HepG2 (cell line): Measurements from ENCODE around the gene STRN3. TPM values are rescaled to one million over a fixed set of nuclear protein-coding genes. Genes with fewer than 3 reads are reported as not detected.

Experiments used
- AGO1 ChIP-seq: fragments of 200-400 bp; formaldehyde crosslinking; IDR thresholded peaks from 2 replicates; pipeline ENCODE4 v1.6.1; 2017; ENCODE audit warnings: mild to moderate bottlenecking, low read depth, low read length, moderate library complexity; ENCODE audit not compliant: poor library complexity, severe bottlenecking
- ATAD3A ChIP-seq: sonication (generic); formaldehyde crosslinking; IDR thresholded peaks from 2 replicates; pipeline ENCODE4 v1.4.0; 2020; ENCODE audit warnings: missing genetic modification reagents
- CAMTA2 ChIP-seq: sonication (generic); formaldehyde crosslinking; IDR thresholded peaks from 2 replicates; pipeline ENCODE4 v1.4.0; 2020; ENCODE audit warnings: mild to moderate bottlenecking, missing genetic modification reagents, borderline replicate concordance
- GATAD2A ChIP-seq: IDR thresholded peaks from 2 replicates; pipeline ENCODE4 v1.6.1; 2016
- HDAC2 ChIP-seq: sonication (generic); formaldehyde crosslinking; IDR thresholded peaks from 2 replicates; pipeline ENCODE4 v1.4.0; 2020; ENCODE audit warnings: missing genetic modification reagents
- HNRNPK ChIP-seq: fragments of 200-400 bp; formaldehyde crosslinking; IDR thresholded peaks from 2 replicates; pipeline ENCODE4 v1.6.1; 2018; ENCODE audit warnings: low read length, low read depth, moderate library complexity, mild to moderate bottlenecking; ENCODE audit not compliant: poor library complexity, severe bottlenecking
- KAT2B ChIP-seq: fragments of 150-350 bp; IDR thresholded peaks from 2 replicates; pipeline ENCODE4 v1.6.1; 2014; ENCODE audit warnings: low read depth, low read length, borderline replicate concordance
- MLLT10 ChIP-seq: sonication (generic); formaldehyde crosslinking; IDR thresholded peaks from 2 replicates; pipeline ENCODE4 v1.4.0; 2020; ENCODE audit warnings: missing genetic modification reagents
- ZBTB7A ChIP-seq: sonication (generic); formaldehyde crosslinking; IDR thresholded peaks from 2 replicates; pipeline ENCODE4 v1.8.0; 2022; ENCODE audit warnings: mild to moderate bottlenecking, missing genetic modification reagents
- ZC3H4 ChIP-seq: sonication (generic); formaldehyde crosslinking; IDR thresholded peaks from 2 replicates; pipeline ENCODE4 v1.4.0; 2020; ENCODE audit warnings: missing genetic modification reagents, borderline replicate concordance
- ZIK1 ChIP-seq: sonication (generic); formaldehyde crosslinking; IDR thresholded peaks from 2 replicates; pipeline ENCODE4 v1.5.0; 2020; ENCODE audit warnings: mild to moderate bottlenecking, low read depth, missing genetic modification reagents, borderline replicate concordance
- ZNF225 ChIP-seq: sonication (generic); formaldehyde crosslinking; IDR thresholded peaks from 2 replicates; pipeline ENCODE4 v1.4.0; 2020; ENCODE audit warnings: mild to moderate bottlenecking, missing genetic modification reagents
- ZNF256 ChIP-seq: sonication (generic); formaldehyde crosslinking; conservative IDR thresholded peaks from 2 replicates; pipeline ENCODE4 v1.4.0; 2020; ENCODE audit warnings: missing genetic modification reagents
- ZNF354B ChIP-seq: sonication (generic); formaldehyde crosslinking; IDR thresholded peaks from 2 replicates; pipeline ENCODE4 v1.8.0; 2022; ENCODE audit warnings: mild to moderate bottlenecking, missing genetic modification reagents
- ZNF614 ChIP-seq: IDR thresholded peaks from 2 replicates; pipeline ENCODE4 v1.6.1; 2018; ENCODE audit warnings: missing biosample characterization, missing genetic modification reagents, inconsistent platforms, borderline replicate concordance
- ZNF713 ChIP-seq: sonication (generic); formaldehyde crosslinking; IDR thresholded peaks from 2 replicates; pipeline ENCODE4 v1.4.0; 2020; ENCODE audit warnings: mild to moderate bottlenecking, missing genetic modification reagents
- ZNF749 ChIP-seq: sonication (generic); formaldehyde crosslinking; IDR thresholded peaks from 2 replicates; pipeline ENCODE4 v1.8.0; 2022; ENCODE audit warnings: mild to moderate bottlenecking, missing genetic modification reagents, moderate library complexity, borderline replicate concordance
- ZNF839 ChIP-seq: sonication (generic); formaldehyde crosslinking; IDR thresholded peaks from 2 replicates; pipeline ENCODE4 v1.4.0; 2020; ENCODE audit warnings: missing genetic modification reagents, mild to moderate bottlenecking, borderline replicate concordance
- polyA plus RNA-seq, 8 experiments: library from polyadenylated mRNA; depleted of rRNA in 3 of 8; stranded (reverse) in 7 of 8; unstranded in 1 of 8; fragments of >200 nt; fragmentation: Illumina TruSeq in 4 of 8; extraction: Trizol in 4 of 8; gene quantifications; 2 replicates each; pipeline versions ENCODE4 v1.2.1 to v1.2.3, GENCODE V29; 2011 to 2016; ENCODE audit warnings: low read depth in 4 of 8, missing spikeins in 1 of 8, mixed read lengths in 1 of 8; ENCODE audit not compliant: insufficient read depth in 1 of 8
- total RNA-seq, 5 experiments: library from RNA; depleted of rRNA; stranded (reverse); fragments of >200 nt; fragmentation: Illumina TruSeq; extraction: Trizol; gene quantifications; 2 replicates each; pipeline ENCODE4 v1.2.3, GENCODE V29; 2016; ENCODE audit warnings: low read depth in 1 of 5
- TF ChIP-seq, protein P1 (sequence below): sonication (generic); formaldehyde crosslinking; conservative IDR thresholded peaks from 2 replicates; pipeline ENCODE4 v1.4.0; 2020; ENCODE audit warnings: mild to moderate bottlenecking, missing genetic modification reagents, moderate library complexity
- TF ChIP-seq, protein P2 (sequence below): sonication (generic); formaldehyde crosslinking; IDR thresholded peaks from 2 replicates; pipeline ENCODE4 v1.8.0; 2023; ENCODE audit warnings: mild to moderate bottlenecking, missing genetic modification reagents
- TF ChIP-seq, protein P3 (sequence below): sonication (generic); formaldehyde crosslinking; IDR thresholded peaks from 2 replicates; pipeline ENCODE4 v1.4.0; 2020; ENCODE audit warnings: missing genetic modification reagents
- TF ChIP-seq, protein P4 (sequence below), 2 experiments: fragments of 450-650 bp in 1 of 2; sonication (generic) in 1 of 2; formaldehyde crosslinking; IDR thresholded peaks; 2 replicates each; pipeline versions ENCODE4 v1.5.0 to v1.8.0; 2020 to 2022; ENCODE audit warnings: mild to moderate bottlenecking in 1 of 2, missing genetic modification reagents in 1 of 2

Gene STRN3
- total and polyA plus RNA-seq, 2 of the 13 experiments (the other 11 are each of a cell fraction or from before 2014, with no cell fraction given), result 49.4 to 123 TPM

DNA sequence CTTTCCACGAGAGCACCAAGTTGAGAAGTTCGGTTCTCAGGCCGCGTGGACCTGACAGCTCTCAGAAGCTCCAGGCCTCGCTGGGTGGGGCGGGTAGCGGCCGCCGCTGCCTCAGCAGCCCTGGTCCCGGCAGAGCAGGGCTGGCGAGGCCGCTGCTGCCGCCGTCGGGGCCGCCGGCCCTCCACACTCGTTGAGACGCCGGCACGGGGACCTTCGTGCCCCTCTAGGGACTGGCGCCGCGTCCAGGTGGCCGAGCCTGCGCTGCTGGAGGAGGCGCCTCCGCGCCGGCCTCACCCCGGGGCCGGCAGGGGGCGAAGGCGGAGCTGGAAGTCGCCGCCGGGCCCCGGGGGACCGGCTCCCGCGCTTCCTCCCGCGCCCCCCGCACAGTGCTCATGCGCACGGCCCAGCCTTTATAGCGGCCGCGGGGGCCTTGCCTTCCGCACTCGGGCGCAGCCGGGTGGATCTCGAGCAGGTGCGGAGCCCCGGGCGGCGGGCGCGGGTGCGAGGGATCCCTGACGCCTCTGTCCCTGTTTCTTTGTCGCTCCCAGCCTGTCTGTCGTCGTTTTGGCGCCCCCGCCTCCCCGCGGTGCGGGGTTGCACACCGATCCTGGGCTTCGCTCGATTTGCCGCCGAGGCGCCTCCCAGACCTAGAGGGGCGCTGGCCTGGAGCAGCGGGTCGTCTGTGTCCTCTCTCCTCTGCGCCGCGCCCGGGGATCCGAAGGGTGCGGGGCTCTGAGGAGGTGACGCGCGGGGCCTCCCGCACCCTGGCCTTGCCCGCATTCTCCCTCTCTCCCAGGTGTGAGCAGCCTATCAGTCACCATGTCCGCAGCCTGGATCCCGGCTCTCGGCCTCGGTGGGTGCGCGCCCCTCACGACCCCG is 151.8 kb downstream of the STRN3 start, which contains the start of gene COCH (continued):
- TF ChIP-seq, protein P1, sequence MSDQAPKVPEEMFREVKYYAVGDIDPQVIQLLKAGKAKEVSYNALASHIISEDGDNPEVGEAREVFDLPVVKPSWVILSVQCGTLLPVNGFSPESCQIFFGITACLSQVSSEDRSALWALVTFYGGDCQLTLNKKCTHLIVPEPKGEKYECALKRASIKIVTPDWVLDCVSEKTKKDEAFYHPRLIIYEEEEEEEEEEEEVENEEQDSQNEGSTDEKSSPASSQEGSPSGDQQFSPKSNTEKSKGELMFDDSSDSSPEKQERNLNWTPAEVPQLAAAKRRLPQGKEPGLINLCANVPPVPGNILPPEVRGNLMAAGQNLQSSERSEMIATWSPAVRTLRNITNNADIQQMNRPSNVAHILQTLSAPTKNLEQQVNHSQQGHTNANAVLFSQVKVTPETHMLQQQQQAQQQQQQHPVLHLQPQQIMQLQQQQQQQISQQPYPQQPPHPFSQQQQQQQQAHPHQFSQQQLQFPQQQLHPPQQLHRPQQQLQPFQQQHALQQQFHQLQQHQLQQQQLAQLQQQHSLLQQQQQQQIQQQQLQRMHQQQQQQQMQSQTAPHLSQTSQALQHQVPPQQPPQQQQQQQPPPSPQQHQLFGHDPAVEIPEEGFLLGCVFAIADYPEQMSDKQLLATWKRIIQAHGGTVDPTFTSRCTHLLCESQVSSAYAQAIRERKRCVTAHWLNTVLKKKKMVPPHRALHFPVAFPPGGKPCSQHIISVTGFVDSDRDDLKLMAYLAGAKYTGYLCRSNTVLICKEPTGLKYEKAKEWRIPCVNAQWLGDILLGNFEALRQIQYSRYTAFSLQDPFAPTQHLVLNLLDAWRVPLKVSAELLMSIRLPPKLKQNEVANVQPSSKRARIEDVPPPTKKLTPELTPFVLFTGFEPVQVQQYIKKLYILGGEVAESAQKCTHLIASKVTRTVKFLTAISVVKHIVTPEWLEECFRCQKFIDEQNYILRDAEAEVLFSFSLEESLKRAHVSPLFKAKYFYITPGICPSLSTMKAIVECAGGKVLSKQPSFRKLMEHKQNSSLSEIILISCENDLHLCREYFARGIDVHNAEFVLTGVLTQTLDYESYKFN (CRISPR knock-in tag), result peak; percentile 34
- peak; percentile 32; the same call in 1 of the 2 replicates for TF ChIP-seq GATAD2A (CRISPR knock-in tag)
- TF ChIP-seq ZNF713, result no peak; the same call in none of the 2 replicates
- TF ChIP-seq ZNF839 (CRISPR knock-in tag), result peak; percentile 91
- peak; percentile 89; the same call in 1 of the 2 replicates for TF ChIP-seq CAMTA2 (CRISPR knock-in tag)
- TF ChIP-seq ZNF614, result 0 out of 2 replicates have a peak, but pooled peaks have one; percentile 23
- TF ChIP-seq AGO1, result peak; percentile 91
- TF ChIP-seq KAT2B, result no peak
- no peak for TF ChIP-seq ZC3H4 (CRISPR knock-in tag)
- TF ChIP-seq ZNF225 (CRISPR knock-in tag), result peak; percentile 98
- peak; percentile 96; the same call in 1 of the 2 replicates for TF ChIP-seq ZNF354B (CRISPR knock-in tag)
- peak; percentile 86 for TF ChIP-seq ZIK1
- no peak; the same call in 1 of the 2 replicates for TF ChIP-seq ZBTB7A (CRISPR knock-in tag)
- TF ChIP-seq HNRNPK, result peak; percentile 81
- TF ChIP-seq MLLT10 (CRISPR knock-in tag), result no peak
- no peak for TF ChIP-seq ATAD3A (CRISPR knock-in tag)
- peak; percentile 89; the same call in 1 of the 2 replicates for TF ChIP-seq ZNF749
- peak; percentile 29 for TF ChIP-seq HDAC2 (CRISPR knock-in tag)
- TF ChIP-seq, protein P2, sequence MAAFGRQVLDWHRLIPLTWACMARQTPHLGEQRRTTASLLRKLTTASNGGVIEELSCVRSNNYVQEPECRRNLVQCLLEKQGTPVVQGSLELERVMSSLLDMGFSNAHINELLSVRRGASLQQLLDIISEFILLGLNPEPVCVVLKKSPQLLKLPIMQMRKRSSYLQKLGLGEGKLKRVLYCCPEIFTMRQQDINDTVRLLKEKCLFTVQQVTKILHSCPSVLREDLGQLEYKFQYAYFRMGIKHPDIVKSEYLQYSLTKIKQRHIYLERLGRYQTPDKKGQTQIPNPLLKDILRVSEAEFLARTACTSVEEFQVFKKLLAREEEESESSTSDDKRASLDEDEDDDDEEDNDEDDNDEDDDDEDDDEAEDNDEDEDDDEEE (CRISPR knock-in tag), result peak; percentile 14; the same call in 1 of the 2 replicates
- TF ChIP-seq, protein P3, sequence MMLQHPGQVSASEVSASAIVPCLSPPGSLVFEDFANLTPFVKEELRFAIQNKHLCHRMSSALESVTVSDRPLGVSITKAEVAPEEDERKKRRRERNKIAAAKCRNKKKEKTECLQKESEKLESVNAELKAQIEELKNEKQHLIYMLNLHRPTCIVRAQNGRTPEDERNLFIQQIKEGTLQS (CRISPR knock-in tag), result 0 out of 2 replicates have a peak, but pooled peaks have one; percentile 35
- TF ChIP-seq, protein P4, sequence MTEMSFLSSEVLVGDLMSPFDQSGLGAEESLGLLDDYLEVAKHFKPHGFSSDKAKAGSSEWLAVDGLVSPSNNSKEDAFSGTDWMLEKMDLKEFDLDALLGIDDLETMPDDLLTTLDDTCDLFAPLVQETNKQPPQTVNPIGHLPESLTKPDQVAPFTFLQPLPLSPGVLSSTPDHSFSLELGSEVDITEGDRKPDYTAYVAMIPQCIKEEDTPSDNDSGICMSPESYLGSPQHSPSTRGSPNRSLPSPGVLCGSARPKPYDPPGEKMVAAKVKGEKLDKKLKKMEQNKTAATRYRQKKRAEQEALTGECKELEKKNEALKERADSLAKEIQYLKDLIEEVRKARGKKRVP (CRISPR knock-in tag; IDR thresholded peaks at IDR 0.05), result no peak; a peak in 1 of 4 replicates
- TF ChIP-seq ZNF256 (CRISPR knock-in tag), result peak; percentile 98
